ENCODE results near the gene SPRED3. TPM values are rescaled to one million over a fixed set of nuclear protein-coding genes. Genes with fewer than 3 reads are reported as not detected.

The SPRED3 gene
- total RNA-seq, 1 donor from 2014 or later: 1.4 TPM

DNA sequence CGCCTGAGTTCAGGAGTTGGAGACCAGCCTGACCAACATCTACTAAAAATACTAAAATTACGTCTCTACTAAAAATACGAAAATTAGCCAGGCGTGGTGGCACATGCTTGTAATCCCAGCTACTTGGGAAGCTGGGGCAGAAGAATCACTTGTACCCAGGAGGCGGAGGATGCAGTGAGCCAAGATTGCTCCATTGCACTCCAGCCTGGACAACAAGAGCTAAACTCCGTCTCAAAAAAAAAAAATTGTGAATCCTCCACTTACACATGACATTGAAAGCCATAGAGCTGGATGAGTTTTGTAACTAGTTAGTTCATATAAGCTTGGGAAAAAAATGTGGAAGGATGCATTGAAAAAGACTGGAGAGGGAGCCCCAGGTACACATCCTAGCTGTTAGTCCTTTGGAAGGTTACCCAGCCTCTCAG lies 14.6 kb upstream of the SPRED3 start:
- no peak for DNase-seq (ENCODE audit: low read depth)

DNA sequence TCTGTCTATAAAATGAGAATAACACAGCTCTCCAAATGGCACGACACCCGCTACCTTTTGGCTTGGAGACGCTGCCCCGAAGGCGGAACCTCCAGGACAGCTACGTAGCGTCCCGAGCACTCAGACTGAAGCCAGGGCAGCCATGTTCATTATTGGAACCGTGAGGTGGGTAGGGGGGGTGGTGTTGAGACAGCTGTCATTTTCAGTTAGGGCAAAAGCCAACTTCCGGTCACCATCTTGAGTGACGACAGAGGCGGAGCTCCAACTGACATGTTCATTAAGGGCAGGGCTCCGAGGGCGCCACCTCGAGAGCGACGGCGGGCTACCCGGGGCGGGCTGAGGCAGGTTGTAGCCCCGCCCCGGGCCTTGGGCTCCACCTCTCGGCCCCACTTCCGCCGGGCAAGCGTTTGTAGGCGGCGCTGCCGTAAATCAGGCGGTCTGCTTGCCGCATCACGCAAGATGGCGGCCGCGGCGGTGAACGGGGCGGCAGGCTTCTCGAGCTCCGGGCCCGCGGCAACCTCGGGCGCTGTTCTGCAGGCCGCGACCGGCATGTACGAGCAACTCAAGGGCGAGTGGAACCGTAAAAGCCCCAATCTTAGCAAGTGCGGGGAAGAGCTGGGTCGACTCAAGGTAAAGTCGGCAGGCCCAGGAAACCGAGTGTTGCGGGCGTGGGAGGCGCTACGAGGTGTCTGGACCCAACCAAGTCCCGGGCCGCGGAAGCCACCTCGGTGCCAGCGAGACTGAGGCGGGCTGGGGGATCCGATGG lies 14.0 kb upstream of the SPRED3 start, which contains the start of gene PSMD8:
Gene PSMD8, plus strand, starts transcription at position 240 of the 766 bp plus-strand sequence. Its CDS starts 31 bp downstream, at position 271.
- peak; percentile 99 for DNase-seq (ENCODE audit: low read depth)

DNA sequence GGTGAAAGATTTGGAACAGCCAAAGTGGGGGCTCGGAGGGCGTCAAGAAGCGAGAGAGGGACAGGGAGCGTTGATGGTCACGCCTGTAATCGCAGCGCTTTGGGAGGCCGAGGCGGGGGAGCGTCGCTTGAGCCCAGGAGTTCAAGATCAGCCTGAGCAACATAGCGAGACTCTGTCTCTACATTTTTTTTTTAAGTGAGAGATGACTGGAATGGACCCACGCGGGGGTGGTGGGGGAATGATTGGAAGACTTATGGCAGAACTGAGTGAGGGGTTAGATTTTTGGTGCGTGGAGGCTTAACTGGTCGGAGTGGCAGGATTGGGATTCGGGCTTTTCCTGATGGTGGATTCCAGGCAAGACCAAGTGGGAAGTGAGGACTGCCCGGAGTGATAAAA lies 13.4 kb upstream of the SPRED3 start:
- no peak for DNase-seq (ENCODE audit: low read depth)

DNA sequence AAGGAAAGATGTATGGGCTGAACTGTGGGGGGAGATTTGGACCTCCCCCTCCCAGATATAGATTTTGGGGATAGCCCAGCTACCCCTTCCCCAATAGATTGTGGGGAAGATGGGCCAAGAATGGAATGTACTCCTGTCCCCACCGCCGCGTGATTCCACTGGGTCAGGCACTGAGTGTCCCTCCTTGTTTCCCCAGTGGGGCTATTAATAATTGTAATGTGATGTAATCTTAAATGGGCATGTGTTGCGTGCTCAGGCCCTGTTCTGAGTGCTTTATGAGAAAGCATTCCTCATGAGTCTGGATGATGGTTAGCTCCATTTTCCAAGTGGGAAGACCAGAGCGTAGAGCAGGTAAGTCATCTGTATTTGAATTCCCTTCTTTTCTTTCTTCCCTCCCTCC lies 12.7 kb upstream of the SPRED3 start:
- peak; percentile 38 for DNase-seq (ENCODE audit: low read depth)

DNA sequence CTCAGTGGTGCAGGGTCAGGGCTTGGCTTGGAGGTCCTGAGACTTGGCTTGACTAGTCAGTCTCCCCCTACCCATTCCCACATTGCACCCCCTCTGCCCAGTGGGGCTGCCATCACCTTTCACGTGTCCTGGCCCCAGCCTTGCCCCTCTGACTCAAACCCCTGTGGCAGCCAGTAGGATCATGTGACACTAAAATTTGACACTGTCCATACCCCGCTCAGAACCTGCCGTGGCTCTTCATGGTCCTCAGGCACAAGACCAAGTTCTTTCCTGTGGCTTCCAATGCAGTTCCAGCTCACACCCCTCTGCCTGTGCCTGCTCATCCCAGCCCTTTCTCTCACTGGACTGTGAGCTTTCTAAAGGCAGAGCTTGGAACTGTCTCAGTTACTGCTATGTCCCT lies 11.9 kb upstream of the SPRED3 start:
- no peak for DNase-seq (ENCODE audit: low read depth)

DNA sequence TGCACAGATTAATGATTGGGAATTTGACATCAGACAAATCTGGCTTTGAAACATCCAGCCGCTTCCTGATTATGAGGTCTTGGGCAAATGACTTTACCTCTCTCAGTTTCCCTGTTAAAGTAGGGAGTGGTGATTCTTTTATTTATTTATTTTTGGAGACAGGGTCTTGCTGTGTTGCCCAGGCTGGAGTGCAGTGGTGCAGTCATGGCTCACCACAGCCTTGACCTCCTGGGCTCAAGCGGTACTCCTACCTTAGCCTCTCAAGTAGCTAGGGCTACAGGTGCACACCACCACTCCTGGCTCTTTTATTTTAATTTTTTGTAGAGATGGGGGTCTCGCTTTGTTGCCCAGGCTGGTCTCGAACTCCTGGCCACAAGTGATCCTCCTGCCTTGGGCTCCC lies 11.4 kb upstream of the SPRED3 start:
- DNase-seq (ENCODE audit: low read depth): no peak

DNA sequence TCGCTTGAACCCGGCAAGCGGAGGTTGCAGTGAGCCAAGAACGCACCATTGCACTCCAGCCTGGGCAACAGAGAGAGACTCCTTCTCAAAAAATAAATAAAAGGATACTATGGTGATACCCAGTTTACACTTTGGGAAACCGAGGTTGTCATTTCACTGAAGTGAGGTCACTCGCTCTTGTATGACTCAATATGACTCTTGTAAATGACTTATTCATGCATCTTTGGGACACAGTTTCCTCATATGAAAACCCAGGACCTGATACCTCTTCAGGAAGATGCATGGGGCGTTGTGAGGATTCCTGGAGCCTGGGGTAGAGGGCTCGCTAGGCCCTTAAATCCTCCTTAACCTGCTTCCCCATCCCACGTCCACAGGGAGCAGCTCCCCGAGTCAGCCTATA lies 9.6 kb upstream of the SPRED3 start:
- no peak for DNase-seq (ENCODE audit: low read depth)

DNA sequence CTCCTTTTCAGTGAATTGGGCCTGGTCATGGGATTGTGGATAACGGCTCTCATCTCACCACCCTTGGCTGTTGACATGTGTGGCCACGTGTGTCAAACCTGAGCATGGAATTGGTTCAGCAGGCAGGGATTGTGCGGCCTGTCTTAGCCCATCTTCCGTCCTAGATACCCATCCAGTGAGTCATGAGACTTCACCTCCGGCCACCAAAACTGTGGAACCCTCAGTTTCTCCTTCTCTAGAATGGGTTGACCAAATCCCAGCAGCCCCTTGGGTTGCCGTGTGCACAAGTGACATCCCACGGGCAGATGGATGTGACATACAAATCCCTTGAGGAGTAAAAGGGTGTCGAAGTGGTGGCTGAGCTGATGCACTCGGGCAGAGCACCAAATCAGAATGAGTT lies 7.4 kb upstream of the SPRED3 start:
- DNase-seq (ENCODE audit: low read depth): no peak

DNA sequence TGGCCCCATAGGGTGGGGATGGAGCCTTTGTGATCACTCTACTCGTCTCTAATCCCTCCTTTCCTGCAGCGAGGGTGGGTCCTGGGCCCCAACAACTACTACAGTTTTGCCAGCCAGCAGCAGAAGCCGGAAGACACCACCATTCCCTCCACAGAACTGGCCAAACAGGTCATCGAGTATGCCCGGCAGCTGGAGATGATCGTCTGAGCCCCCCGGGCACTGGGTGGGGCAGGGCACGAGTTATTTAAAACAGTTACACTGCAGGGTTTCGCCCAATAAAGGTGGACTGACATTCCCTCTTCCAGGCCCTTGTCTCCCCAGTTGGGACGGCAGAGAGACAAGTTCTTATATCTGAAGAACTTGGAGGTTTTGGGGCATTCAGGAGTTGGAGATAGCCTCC lies 5.3 kb upstream of the SPRED3 start:
- DNase-seq (ENCODE audit: low read depth): no peak

DNA sequence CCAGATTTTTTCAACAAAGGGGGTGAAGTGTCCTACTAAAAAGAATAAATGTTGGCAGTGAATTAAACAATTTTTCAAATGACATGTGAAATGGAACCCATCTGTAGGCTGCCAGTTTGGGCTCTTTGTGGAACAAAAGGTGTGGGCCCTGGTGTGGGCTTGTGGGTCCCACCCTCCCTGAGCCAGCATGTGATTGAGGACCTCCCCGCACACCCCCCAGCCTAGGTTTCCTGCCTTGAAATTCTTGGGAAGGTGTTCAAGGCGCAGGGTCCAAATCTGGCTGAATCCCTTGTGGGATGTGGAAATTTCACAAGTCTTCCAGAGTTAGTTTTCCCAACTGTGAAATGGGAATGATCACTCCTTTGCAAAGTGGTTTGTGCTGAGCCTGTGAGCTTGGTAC lies 4.8 kb upstream of the SPRED3 start:
- no peak for DNase-seq (ENCODE audit: low read depth)

DNA sequence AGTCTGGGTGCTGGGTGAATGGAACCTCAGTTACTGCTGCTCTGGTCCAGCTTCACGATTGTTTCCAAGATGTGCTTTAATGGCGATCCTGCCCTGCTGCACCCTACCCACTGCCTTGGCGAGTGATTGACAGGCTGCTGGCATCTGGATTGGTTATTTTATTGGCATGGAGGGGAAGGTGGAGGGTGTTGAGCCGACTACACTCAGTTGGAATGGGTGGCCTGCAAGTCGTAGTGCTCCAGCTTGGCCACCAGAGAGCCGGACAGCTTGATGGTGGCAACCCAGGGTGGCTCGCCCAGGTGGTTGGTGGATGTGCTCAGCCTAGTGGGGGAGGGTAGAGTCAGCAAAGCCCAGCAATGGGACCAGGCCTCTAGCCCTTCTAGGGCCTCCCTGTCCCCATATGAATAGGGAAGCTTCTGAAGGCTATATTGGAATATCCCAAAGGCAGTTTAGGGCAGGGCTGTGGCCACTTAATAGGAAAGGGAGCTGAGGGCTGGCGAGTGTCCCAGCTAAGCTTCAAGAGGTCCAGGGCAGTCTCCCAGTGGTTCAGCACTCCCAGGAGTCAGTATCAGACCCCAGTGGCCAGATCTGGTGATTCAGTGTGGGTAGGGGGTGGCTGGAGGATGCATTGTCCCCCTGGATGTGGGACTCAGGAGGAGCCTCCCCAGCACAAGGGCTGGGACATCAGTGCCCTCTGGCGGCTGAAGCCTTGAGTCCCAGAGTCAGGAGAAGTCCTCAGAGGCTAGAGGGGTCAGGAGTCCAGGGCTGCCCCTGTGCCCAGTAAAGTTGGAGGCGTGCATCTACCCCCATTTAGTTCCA lies 4.1 kb upstream of the SPRED3 start:
- no peak for DNase-seq (ENCODE audit: low read depth)

DNA sequence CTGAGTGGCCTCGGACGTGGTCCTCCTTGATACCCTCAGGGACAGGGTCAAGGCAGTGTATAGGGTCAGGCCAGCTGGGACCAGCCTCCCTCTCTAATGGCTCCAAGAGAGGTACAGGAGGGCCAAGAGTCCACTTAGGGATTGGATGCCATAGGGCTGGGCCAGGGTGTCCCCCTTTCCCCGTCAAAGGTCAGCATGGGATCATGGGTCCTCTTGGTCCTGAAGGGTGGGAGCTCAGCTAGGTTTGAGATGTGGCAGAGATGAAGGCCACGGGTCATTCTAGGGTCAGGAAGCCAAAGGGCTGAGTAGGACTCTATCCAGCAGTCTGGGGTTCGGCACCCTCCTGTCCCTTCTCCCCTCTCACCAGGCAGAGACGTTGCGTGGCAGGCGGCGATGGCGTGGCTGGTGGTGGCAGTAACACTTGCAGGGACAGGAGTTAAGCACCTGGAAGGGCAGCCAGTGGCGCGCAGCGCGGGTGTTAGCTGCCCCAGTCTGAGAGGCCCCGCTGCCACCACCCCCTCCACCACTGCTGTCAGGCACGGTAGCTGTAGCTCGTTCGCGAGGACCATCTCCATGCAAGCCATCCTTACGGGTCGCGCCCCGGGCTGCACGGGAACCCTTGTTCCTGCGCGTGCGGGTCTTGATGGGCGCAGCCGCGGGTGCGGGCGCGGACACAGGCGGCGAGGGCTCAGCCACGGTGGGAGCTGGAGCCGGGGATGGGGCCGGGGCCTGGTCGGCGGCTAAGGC lies 3.3 kb upstream of the SPRED3 start:
- DNase-seq (ENCODE audit: low read depth): no peak

DNA sequence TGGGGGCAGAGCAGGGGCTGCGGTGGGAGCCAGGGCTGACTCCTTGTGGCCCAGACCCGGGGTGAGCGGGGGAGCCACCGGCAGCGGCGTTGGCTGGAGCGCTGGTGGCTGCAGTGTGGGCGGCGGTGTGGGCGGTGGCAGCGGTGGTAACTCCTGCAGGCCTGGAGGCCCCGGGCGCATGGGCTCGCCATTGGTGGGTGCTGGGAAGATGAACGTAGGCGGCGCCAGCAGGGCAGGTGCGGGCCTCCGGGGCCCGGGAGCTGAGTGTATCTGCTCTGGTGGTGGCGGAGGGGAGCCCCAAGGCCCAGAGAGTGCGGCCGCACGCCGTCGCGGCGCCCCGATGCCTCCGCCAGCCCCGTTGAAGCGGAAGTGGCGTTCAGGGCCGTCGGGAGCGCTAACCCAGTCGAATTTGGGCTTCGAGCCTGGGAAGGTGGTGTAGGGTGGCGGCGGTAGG lies 2.7 kb upstream of the SPRED3 start:
- no peak for DNase-seq (ENCODE audit: low read depth)

DNA sequence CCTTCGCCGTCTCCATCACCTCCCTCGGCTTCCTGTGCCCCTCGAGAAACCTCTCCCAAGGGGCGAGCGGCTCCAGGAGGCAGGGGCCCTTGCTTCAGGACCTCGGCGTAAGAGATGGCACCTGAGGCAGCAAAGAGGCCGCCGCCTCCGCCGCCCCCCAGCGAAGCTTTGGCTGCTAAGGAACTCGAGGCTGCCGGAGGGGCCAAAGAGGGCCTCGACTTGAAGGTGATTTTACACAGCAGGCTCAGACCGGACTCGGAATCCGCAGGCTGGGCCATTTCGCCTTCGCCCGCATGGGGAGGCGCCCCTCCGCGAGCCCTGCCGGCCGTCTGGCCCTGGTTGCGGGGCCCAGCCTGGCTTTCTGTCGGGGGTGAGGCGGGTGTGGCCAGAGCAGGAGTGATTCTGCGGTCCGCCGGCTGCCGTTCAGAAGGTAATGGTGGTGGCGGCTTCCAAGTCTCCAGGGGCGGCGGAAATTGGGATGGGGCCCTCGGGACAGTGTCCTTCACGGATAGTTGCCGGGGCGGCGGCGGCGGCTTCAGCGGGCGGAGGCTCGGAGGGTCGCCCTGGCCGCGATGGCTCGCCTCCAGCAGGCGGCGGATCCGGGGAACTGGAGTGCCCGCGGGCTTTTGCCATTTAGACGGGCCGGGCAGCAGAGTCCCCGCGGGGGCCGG lies 2.1 kb upstream of the SPRED3 start:
- DNase-seq (ENCODE audit: low read depth): no peak

DNA sequence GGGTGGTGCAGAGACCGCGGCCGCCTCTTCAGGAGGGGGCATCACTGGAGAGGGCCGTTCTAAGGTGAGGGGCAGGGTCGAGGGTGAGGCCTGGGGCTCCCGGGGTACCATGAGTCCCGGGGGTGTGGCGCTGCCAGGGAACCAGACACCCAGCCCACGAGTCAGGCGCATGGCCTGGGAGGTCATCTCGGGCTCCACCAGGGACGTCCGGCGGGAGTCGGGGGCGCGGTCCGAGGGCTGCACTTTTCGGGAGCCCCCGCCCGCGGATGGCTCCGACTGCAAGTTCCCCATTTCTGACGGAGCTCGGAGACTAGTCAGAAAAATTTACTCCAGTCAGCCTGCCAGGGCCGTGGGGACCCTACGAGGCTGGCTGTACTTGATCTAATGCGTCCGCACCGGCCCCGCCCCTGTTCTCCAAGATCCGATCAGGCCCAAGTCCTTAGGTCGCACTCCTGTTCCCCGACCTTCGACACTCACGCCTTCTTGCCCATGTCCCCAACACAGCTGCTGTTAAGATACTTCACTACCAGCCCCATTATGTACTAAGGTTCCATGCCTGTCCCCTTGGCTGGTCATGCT lies 1.4 kb upstream of the SPRED3 start:
- no peak for DNase-seq (ENCODE audit: low read depth)

DNA sequence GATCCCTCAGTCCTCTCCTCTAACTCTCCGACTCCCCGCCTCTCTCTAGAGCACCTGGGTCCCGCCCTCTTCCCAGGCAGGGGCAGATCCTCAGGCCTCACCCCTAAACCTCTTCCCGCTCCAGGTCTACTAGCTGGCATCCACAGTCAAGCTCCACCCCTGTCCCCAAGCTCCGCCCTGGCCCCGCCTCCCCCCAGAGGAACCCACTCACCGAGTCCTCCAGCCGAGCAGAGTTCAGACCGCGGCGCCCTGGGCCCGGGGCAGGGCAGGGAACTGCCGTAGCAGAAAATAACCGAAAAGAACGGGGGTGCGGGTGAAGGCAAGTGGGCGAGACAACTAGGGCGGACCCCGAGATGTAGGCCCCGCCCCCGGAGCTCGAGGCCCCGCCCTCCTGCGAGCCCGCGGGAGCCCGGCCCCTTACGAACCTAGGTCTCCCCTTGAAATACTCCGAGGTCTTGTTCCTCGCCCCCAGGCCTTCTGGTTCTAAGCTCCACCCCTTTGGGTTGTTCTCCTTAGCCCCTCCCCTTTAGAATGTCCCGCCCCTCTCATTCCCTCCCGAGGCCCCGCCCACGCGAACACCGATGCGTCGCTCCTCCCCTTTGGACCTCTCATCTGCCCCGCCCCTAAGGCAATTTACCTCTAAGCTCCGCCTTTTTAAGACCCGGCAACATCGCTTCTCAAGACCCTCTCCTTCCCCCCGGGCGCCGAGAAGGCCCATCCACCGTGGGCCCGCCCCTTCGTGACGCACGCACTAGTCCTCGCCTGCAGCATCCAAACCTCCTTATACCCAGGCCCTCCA lies 748 bp upstream of the SPRED3 start, which contains the start of gene GGN:
Gene GGN, minus strand, starts transcription at position 485 of the 799 bp plus-strand sequence. CDS start 773 bp downstream, outside the sequence.
- peak; percentile 92 for DNase-seq (ENCODE audit: low read depth)

DNA sequence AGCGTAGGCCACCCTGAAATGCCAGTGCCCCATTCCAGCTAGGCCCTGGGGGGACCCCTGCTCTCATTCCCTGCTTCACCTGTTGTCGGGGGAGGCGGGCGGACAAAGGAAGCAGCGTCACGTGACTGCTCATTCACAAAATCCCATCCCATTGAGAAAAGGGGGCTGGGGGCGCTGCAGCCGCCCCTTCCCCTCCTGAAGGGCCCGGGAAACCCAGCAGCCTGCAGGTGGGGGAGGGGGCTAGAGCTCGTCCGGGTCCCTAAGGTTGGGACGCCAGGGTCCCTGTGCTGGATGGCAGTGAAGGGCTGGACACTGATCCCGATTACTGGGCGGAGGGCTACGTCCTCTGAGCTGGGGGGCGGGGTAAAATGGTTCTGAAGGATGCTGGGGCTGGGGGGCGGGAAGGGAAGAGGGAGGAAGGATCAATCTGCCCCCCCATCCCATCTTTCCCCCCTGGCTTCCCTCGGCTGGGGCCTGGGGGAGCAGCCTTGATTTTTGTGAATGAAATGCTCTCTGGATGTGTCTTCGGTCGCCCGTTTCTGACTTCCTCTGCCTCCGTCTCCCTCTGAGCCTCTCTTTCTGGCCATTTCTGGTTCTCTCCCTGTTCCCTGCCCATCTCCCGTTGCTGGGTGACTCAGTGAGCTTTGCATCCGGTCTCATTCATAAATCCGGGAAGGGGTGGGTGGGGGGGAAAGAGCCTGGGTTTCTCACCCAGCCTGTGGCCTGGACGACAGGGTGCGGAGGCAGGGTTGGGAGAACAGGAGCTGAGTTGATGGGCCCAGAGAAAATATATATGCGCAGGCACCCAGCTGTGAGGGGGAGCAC lies 816 bp downstream of the SPRED3 start:
- DNase-seq (ENCODE audit: low read depth): peak; percentile 75

DNA sequence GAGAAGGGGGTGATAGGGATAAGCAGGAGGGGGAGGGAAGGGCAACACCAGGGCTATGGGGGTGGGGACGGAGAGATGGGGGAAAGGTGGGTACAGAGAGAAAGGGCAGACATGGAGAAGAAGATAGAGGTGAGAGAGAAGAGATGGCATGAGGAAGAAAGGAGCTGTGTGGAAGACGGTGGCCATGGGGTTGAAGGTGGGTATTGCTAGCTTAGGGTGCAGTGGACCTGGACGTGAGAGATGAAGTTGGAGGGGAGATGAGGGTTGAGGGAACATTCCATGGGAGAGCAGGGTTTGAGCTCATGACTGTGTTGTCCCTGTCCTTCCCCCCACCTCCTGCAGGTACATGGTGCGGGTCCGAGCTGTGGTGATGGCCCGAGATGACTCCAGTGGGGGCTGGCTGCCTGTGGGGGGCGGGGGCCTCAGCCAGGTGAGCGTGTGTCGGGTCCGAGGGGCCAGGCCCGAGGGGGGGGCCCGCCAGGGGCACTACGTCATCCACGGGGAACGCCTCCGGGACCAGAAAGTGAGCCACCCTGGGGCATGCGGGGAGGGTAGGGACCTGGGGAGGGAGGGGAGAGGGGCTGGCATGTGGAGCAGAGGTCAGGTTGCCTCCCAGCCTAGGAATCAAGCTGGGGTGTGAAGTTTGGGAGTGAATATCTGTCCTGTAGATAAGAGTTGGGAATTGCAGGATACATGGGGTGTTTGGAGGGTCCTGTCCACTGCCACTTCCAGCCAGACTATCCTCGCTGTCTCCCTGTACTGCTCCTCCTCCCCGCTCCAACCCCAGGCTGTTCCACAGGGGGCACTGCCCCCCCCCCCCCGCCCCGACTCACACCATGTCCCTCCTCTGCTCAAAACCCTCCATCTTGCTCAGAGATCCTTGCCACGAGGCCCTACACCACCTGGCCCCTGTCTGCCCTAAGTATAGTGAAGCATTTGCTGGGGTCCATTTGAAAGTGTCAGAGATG lies 1.7 kb downstream of the SPRED3 start:
- DNase-seq (ENCODE audit: low read depth): no peak
